Astrocyte (in vitro differentiated cells and primary cell): ENCODE results near the gene TUBE1. TPM values are rescaled to one million over a fixed set of nuclear protein-coding genes. Genes with fewer than 3 reads are reported as not detected.

Source experiments
- DNase-seq: peaks from one replicate; pipeline ENCODE4 v3.0.0-alpha.2; 2010; ENCODE audit warnings: low read depth
- FAIRE-seq: peaks from 2 replicates; lab custom pipeline; 2011; peaks lifted over from hg19 to GRCh38; lab: Jason Lieb, UNC
- H2AFZ ChIP-seq: 2 replicates; pipeline ENCODE4 v1.6.0; 2012; ENCODE audit warnings: low read depth, low read length, inconsistent platforms
- H3K27ac ChIP-seq: 2 replicates; pipeline ENCODE4 v1.5.1; 2011; ENCODE audit warnings: low read depth, low read length, inconsistent platforms
- H3K27me3 ChIP-seq: 2 replicates; pipeline ENCODE4 v1.6.0; 2011; ENCODE audit warnings: low read length, inconsistent platforms; ENCODE audit not compliant: insufficient read depth
- H3K36me3 ChIP-seq: 2 replicates; pipeline ENCODE4 v1.5.1; 2011; ENCODE audit warnings: low read length, inconsistent platforms; ENCODE audit not compliant: insufficient read depth
- H3K4me1 ChIP-seq: 2 replicates; pipeline ENCODE4 v1.5.1; 2011; ENCODE audit warnings: low read length, inconsistent platforms; ENCODE audit not compliant: insufficient read depth
- H3K4me2 ChIP-seq: 2 replicates; pipeline ENCODE4 v1.6.0; 2012; ENCODE audit warnings: low read length, inconsistent platforms
- H3K4me3 ChIP-seq: 2 replicates; pipeline ENCODE4 v1.5.1; 2011; ENCODE audit warnings: low read depth, mild to moderate bottlenecking, low read length, inconsistent platforms; ENCODE audit not compliant: insufficient read depth
- H3K79me2 ChIP-seq: 2 replicates; pipeline ENCODE4 v1.6.0; 2012; ENCODE audit warnings: mild to moderate bottlenecking, low read length, inconsistent platforms; ENCODE audit not compliant: insufficient read depth
- H3K9ac ChIP-seq: 2 replicates; pipeline ENCODE4 v1.6.0; 2012; ENCODE audit warnings: mild to moderate bottlenecking, low read length, inconsistent platforms
- H3K9me3 ChIP-seq: 2 replicates; pipeline ENCODE4 v1.5.1; 2012; ENCODE audit warnings: low read depth, mild to moderate bottlenecking, low read length, inconsistent platforms; ENCODE audit not compliant: insufficient read depth
- H4K20me1 ChIP-seq: 2 replicates; pipeline ENCODE4 v1.6.0; 2012; ENCODE audit warnings: low read length, inconsistent platforms; ENCODE audit not compliant: insufficient read depth
- H3K27ac Mint-ChIP-seq: one replicate; pipeline ENCODE4 v1.8.0; 2021; ENCODE audit warnings: mild to moderate bottlenecking, mixed read lengths; ENCODE audit not compliant: unreplicated experiment
- H3K27me3 Mint-ChIP-seq: one replicate; pipeline ENCODE4 v1.8.0; 2021; ENCODE audit warnings: low read depth, mixed read lengths; ENCODE audit not compliant: unreplicated experiment
- H3K36me3 Mint-ChIP-seq: one replicate; pipeline ENCODE4 v1.8.0; 2021; ENCODE audit warnings: low read depth, mixed read lengths; ENCODE audit not compliant: unreplicated experiment
- H3K4me1 Mint-ChIP-seq: one replicate; pipeline ENCODE4 v1.8.0; 2021; ENCODE audit warnings: low read depth, mixed read lengths; ENCODE audit not compliant: unreplicated experiment
- H3K4me3 Mint-ChIP-seq: one replicate; pipeline ENCODE4 v1.8.0; 2021; ENCODE audit warnings: mild to moderate bottlenecking, moderate library complexity, mixed read lengths; ENCODE audit not compliant: unreplicated experiment
- H3K9me3 Mint-ChIP-seq: one replicate; pipeline ENCODE4 v1.8.0; 2021; ENCODE audit warnings: mild to moderate bottlenecking, mixed read lengths; ENCODE audit not compliant: unreplicated experiment
- CTCF ChIP-seq: IDR thresholded peaks from 2 replicates; pipeline ENCODE4 v1.5.1; 2011; ENCODE audit warnings: low read depth, mild to moderate bottlenecking, inconsistent platforms, low read length, moderate library complexity; ENCODE audit not compliant: insufficient read depth
- EZH2 ChIP-seq: IDR thresholded peaks from 2 replicates; pipeline ENCODE4 v1.6.1; 2012; ENCODE audit warnings: mild to moderate bottlenecking, low read length, inconsistent platforms; ENCODE audit not compliant: insufficient read depth
- total RNA-seq: library from RNA; stranded (reverse); gene quantifications from 2 replicates; pipeline ENCODE4 v1.2.1, GENCODE V29; 2021

TUBE1 gene
- total RNA-seq, 1 donor from 2014 or later: 17.7 TPM

- no peaks in the 10 kb centered on the region for H3K36me3 Mint-ChIP-seq
- no peaks in the 10 kb centered on the region for H3K9me3 Mint-ChIP-seq
- Histone ChIP-seq H4K20me1 (no peaks in the 10 kb centered on the region), H3K36me3 (no peaks in the 10 kb centered on the region), H3K27me3 (no peaks in the 10 kb centered on the region), H3K4me1 (peaks cover 4% of the 10 kb centered on the region), H3K4me3 (no peak overlapping the region), H3K4me2 (no peak overlapping the region), H3K9me3 (no peaks in the 10 kb centered on the region), H3K79me2 (no peaks in the 10 kb centered on the region), H3K27ac (no peak overlapping the region), H2AFZ (no peak overlapping the region), H3K9ac (no peak overlapping the region)
- TF ChIP-seq CTCF (no peak), EZH2 (no peak)
- peaks cover 12% of the 10 kb centered on the region for H3K27me3 Mint-ChIP-seq
- H3K4me1 Mint-ChIP-seq: peaks cover 6% of the 10 kb centered on the region
- no peak overlapping the region for H3K4me3 Mint-ChIP-seq
- DNase-seq: no peak
- FAIRE-seq: no peak
- no peak overlapping the region for H3K27ac Mint-ChIP-seq
Observed at GRCh38 chr6:112032728-112033127, 54.6 kb downstream of the TUBE1 start.

DNA sequence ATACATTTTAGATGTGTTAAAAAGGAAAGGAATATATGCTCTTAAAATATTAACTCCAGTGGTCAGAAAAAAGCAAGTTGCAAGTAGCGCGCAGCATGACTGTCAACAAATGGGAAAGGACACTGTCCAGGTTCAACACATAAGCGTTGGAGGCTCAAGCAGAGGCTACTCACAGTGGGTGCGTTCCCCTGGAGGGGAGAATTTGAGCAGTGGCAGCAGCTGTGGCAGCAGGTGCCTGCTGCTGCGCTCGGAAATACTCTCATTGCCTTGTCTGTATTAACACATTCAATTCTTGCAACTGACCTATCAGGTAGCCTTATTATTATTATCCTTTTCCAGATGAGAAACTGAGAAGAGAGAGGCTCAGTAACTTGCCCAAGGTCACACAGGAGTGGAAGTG is 55.3 kb downstream of the TUBE1 start:
- TF ChIP-seq EZH2: no peak
- TF ChIP-seq CTCF: no peak
- H3K79me2 ChIP-seq: no peaks in the 10 kb centered on the region

GRCh38 chr6:112030961-112031660 is 56.2 kb downstream of the TUBE1 start:
- no peak overlapping the region for H2AFZ ChIP-seq
- H3K27me3 ChIP-seq: no peaks in the 10 kb centered on the region
- no peaks in the 10 kb centered on the region for H3K79me2 ChIP-seq
- H3K36me3 ChIP-seq: no peaks in the 10 kb centered on the region
- no peak overlapping the region for H3K9ac ChIP-seq
- H3K4me2 ChIP-seq: no peak overlapping the region
- Mint-ChIP-seq H3K9me3 (no peaks in the 10 kb centered on the region), H3K27me3 (peaks cover 12% of the 10 kb centered on the region), H3K27ac (no peak overlapping the region), H3K4me1 (peaks cover 3% of the 10 kb centered on the region), H3K4me3 (no peak overlapping the region), H3K36me3 (peaks cover 2% of the 10 kb centered on the region)
- no peak overlapping the region for H3K4me3 ChIP-seq
- no peak for DNase-seq
- no peaks in the 10 kb centered on the region for H4K20me1 ChIP-seq
- no peak for TF ChIP-seq CTCF
- TF ChIP-seq EZH2: no peak
- no peaks in the 10 kb centered on the region for H3K4me1 ChIP-seq
- FAIRE-seq: no peak
- H3K9me3 ChIP-seq: no peaks in the 10 kb centered on the region
- H3K27ac ChIP-seq: no peak overlapping the region

More for the DNA sequence above, 55.3 kb downstream of the TUBE1 start:
- Histone ChIP-seq H3K4me1 (no peaks in the 10 kb centered on the region), H4K20me1 (no peaks in the 10 kb centered on the region), H3K9me3 (no peaks in the 10 kb centered on the region), H3K4me3 (no peak overlapping the region), H3K9ac (no peak overlapping the region), H3K4me2 (no peak overlapping the region), H3K27ac (no peak overlapping the region), H3K27me3 (no peaks in the 10 kb centered on the region), H3K36me3 (no peaks in the 10 kb centered on the region), H2AFZ (no peak overlapping the region)
- Mint-ChIP-seq H3K27ac (no peak overlapping the region), H3K9me3 (no peaks in the 10 kb centered on the region), H3K36me3 (no peaks in the 10 kb centered on the region), H3K4me1 (peaks cover 3% of the 10 kb centered on the region), H3K4me3 (no peak overlapping the region), H3K27me3 (peaks cover 12% of the 10 kb centered on the region)
- FAIRE-seq (no peak), DNase-seq (no peak)
